ENCODE data around the gene SPDYC.
A peak's percentile ranks its signal among the peaks of the same experiment; 100 is the strongest.

SPDYC gene, protein sequence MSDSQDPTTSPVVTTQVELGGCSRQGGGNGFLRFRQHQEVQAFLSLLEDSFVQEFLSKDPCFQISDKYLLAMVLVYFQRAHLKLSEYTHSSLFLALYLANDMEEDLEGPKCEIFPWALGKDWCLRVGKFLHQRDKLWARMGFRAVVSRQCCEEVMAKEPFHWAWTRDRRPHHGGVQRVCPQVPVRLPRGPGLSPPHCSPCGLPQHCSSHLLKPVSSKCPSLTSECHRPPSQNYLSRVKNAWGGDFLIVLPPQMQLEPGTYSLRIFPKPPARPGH

DNA sequence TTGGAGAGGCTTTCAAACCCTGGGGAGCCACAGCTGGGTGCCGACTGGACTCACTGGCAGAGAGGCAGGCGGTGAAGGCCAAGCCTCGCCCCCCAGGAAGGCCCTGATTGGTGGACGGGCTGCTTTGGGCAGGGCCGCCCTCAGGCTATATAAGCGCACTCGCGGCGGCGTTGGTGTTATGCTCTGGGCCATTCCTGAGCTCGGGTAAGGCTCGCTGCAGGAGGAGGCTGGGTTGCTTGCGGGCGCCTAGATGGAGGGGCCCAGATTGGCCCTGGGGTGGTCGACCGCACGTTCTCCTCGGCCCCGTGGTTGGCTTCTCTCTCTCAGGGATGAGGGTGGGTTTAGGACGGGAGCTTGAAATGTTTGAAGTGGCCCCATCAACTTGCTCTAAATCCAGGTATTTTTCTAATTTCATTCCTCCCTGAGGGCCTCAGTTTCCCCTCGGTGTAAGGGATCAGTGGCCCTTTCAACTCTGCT is at the start of gene SPDYC:
Gene SPDYC, plus strand, starts transcription at position 176 of the 477 bp plus-strand sequence. CDS start 1,125 bp downstream, outside the sequence.
- no peak for DNase-seq (ENCODE audit: low spot score)

DNA sequence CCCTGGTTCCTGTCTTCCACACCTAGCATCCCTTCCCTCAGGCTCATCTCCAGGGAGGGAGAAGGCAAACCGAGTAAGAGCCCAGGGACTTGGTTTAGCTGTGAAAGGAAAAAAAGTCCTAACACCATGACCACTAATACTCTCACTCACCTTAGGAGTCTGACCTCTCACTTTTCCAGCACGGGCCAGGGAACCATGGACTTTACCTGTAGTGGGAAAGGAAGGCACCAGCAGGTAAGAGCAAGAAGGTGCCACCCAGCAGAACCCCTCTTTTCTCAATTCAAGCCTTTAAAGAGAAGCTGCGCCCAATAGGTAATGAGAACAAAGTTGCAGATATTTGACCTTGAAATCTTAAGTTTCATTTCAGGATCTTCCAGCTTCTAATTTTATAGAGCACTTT is 49.2 kb upstream of the SPDYC start:
- DNase-seq (ENCODE audit: low spot score) = no peak

DNA sequence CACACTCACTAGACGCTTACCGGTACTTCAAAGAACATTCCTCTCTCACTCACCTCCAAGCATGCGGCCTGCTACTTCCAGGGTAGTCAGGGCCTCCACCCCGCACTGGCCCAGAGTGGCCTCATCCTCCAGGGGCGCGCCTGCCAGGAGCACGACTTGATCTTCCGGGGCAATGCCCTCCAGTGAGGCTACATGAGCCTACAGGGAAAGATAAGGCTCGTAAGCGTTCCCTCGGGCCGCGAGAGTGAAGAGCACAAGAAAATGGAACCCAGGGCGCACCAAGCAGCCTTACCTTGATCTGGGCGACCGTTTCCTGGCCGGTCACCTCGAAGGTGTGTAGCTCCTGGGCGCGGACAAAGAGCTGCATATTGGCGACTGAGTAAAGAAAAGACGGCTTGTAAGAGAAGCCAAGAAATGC is 48.6 kb upstream of the SPDYC start:
- DNase-seq (ENCODE audit: low spot score) = no peak

DNA sequence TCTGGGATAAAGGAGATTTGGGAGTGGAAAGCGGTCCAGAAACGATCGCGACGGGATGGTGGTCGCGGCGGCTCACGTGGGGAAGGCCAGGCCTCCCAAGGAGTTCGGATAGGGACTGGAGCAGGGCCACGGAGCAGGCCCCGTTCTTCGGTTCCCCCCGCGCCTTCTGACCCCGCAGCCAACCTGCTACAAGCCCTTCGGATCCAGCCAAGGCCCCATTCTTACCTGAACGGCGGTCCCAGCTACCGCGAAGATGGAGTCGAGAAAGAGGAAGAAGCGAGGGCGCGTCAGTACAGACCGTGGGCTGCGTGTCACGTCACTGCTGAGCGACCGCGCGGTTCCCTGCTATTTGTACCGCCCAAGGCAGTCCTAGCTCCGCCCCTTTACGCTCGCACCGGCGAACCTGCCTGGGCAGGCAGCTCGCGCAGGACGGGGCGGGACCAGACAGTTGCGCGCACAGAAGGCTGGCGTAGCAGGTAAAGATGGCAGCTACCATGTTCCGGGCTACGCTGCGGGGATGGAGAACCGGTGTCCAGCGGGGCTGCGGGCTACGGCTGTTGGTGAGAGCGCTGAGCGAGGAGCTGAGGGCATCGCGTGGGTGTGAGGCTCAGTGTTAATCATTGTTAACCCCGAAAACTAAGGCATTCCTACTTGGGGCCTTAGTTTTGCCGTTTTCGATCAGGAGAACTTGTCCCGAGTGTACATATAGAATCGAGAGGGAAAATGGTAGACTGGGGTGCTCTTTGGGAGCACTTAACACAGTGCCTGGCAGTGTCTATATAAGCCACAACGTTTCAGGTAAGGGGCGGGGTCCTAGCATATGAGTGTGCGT is 48.0 kb upstream of the SPDYC start, which contains the start of the genes FAU and MRPL49:
Gene FAU, minus strand, starts transcription at position 270 of the 832 bp plus-strand sequence. CDS start 321 bp downstream, outside the sequence.
Gene MRPL49, plus strand, starts transcription at position 457 of the 832 bp plus-strand sequence. Its CDS starts 26 bp downstream, at position 483.
- peak; percentile 98 for DNase-seq (ENCODE audit: low spot score)

DNA sequence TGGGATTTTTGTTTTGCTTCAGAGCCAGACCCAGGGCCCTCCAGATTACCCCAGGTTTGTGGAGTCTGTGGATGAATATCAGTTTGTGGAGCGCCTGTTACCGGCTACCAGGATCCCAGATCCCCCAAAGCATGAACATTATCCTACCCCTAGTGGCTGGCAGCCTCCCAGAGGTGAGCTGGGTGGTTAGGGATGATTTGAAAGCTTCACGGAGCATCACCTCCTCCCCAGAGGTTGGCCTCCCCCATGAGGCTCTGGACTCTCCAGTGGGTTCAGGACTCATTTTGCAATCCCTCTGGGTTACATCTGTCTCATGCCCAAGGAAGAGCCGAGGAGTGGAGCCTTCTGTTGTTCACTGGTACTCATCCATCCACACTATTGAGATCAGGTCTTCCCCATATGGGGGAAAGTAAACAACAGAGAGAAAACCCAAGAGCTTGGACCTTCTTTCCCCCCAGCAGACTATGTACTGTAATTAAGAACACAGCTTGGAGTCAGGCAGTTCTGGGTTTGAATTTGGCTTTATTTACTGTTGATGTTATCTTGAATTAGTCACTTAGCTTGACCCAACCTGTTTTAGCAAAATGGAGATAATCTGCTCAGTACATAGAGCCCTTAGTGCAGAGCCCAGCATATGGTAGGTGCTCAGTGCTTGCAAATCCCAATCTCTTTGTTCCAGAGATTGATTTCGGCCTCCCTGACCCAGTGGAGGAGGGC is 45.4 kb upstream of the SPDYC start:
- no peak for DNase-seq (ENCODE audit: low spot score)

DNA sequence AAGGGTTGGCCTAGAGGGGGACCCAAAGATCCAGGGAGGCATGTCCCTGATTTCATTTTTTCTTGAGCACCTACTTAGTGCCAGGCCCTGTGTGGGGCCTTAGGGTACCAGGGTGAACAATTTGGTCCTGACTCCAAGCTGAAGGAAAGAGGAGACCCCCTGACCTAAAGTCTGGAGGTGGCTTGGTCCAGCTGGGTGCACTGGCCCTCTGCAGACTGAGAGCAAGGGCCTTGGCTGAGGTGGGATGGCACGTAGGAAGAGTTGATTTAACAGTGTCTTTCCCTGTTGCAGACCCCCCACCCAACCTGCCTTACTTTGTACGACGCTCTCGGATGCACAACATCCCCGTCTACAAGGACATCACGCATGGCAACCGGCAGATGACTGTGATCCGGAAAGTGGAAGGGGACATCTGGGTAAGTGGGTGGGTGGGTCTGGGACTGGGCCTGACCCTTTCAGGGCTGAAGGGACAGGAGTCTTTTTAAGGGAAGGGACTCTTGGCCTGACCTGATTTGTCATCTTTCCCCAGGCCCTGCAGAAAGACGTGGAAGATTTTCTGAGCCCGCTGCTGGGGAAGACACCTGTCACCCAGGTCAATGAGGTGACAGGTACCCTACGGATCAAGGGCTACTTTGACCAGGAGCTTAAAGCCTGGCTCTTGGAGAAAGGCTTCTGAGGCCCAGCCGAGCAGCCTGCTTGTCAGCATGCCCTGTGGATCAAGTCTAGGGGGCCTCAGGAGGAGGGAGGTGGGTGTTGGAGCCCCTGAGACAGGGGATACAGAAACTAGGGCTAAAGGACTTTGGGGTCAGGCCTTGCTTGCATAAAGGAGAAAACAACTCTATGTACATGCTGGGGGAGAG is 44.6 kb upstream of the SPDYC start:
- DNase-seq (ENCODE audit: low spot score) = no peak

DNA sequence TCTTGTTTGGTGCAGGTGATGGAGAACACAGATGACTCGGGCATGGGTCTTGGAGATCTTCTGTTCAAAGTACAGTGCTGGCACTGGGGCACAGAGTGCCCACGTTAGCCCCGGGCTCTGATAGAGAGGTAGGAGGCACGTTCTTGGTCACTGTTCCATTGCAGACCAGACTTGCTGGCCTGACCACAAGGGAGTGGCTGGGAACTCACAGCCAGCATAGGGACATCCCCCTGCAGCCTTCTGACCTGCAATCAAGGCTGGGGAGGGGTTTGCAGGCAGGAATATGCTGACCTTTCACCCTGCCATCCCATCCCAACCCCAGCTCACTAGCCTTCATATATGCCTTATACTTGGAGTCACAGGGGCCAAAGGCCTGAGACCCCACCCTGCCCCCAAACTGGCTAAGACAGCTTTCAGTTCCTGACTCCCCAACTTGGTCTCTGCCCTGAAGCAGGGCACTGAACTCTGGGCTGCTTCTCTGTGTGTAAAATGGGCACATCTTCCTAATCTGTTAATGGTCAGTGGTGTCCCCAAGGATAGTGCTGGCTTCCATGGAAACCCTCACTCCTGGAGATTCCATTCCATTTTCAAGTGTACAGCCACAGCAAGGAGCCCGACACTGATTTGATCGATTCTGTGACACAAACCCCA is 43.3 kb upstream of the SPDYC start:
- DNase-seq (ENCODE audit: low spot score) = no peak

DNA sequence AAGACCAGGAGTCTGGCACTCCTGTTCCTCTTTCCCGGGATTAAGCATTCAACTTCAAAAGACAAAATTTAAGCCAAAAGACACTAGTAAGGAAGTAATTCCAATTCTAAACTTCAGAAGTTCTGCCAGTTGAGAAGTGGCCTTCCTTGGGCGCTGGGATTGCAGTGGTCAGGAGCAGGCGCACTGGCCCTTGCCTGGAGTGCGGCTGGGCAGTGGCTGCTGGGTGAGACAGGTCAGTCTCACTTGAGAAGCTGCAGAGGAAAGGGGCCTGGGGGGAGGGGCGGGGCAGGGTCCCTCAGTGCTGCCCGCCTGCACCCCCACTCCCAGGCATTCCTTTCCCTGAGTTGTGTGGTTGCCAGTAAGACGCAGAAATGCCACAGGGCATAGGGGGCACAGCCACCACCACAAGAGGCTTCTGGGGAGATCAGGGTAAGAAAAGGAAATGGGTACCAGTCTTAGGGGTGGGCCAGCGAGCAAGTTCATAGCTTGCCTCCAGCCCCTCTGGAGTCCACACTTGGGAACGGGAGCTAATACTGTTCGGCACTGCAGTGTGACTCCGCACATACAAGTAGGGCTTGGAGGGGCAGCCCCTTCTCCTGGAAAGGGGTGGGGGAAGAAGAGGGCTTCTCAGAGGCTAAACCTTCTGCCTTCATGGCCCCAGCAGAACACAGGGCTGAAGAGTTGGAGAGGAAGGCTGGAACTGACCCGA is 42.4 kb upstream of the SPDYC start:
- DNase-seq (ENCODE audit: low spot score) = no peak

DNA sequence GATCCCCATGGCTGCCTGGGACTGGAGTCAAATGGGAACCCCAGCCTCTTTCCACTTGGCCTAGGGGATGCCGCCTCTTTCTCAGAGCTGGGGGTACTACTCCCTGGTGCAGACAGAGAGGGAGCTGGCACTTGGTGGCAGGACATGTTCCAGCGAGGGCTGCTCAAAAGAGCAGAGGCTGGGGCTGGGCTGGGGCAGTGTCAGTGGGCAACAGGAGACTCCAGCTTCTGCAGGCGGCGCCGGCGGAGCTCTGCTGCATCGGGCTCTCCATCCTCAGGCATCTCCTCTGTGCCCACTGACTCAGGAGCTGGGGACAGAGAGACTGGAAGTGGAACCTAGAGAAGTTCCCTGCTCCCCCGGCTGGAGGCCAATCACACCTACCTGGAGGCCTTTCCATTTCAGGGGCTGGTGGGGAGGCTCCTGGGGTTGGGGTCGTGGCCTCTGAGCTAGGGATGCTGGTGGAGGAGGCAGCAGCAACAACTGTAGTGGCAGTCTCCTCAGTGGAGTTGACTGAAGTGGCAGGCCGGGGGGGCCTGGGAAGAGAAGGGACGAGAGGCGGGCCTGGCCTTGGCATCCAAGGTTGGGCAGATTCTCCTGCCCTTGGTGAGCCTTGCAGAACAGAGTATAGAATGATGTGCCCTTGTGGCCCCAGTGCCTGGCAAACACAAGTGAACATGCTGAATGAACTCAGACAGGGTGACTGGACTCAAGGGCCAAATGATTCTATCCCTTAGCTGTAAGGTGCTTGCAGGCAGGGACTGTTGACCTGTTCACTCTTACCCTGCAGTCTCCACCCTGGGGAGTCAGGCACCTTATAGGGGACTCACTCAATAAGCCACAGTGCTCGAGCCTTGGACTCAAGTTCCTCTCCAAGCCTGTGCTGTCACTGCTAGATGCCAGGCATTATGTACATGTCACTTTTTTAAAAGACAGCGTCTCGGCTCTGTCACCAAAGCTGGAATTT is 41.6 kb upstream of the SPDYC start:
- DNase-seq (ENCODE audit: low spot score) = no peak

DNA sequence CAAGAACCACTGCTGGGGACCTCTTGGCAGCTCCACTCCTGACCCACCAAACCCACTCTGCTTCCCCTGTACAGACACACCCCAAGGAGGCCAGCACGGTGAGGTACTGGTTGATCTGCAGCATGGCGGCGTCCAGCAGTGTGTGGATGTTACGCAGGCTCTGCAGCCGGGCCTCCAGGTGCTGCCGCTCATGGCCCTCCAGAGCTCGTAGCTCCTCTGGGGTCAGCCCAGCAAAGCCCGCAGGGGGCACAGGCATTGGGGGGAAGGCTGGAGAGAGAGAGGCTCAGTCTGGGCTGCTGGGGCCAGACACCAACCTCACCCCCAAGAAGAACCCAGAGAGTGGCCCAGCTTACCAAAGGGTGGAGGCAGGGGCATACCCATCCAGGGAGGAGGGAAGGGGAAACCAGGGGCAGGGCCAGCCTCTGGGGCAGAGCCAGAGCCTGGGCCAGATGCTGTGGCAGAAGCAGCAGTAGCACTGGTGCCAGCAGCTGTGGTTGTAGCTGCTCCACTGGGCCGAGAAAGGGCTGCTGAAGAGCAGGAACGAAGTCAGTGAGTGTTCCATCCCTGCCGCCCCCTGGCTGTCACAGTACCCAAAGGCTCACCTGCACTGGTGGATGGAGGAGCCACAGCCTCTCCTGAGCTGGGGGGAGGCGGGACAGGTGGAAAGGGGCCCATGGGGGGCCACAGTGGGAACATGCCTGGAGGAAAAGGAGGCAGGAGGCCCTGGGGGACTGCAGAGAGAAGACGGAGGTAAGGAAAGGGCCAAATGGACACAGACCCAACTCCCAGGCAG is 40.2 kb upstream of the SPDYC start:
- DNase-seq (ENCODE audit: low spot score) = no peak

DNA sequence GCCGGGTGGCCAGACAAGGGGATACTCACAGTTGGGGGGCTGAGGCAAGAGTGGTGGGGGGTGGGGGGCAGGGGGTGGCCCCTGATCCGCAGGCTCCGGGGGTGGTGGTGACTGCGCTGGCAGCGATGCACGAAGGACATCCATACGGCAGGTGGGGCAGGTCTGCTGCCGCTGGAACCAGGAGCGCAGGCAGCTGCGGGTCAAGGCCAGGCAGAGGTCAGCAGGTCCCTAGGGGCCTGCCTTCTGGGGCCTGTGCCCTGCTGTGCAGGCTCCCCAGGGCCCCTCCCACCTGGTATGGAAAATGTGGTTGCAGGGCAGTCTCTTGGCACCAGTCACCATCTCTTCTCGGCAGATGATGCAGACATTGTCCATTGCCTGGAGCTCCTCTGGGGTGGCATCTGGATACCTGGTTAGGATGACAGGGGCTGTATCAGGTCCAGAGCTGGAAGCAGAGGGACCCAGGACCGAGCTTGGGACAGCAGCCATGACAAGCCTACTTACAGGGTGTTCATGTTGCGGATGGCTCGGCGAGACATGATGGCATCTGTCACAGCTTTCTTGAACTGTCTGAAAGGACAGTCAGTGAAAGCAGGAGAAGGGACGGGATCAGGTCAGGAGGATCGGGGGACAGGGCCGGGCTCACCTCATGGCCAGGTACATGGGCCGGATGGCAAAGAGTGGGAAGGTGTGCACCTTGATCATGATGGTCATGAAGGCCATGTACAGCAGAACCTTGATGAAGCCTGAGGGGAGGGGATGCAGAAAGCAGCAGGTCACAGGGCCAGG is 39.2 kb upstream of the SPDYC start:
- DNase-seq (ENCODE audit: low spot score) = no peak

DNA sequence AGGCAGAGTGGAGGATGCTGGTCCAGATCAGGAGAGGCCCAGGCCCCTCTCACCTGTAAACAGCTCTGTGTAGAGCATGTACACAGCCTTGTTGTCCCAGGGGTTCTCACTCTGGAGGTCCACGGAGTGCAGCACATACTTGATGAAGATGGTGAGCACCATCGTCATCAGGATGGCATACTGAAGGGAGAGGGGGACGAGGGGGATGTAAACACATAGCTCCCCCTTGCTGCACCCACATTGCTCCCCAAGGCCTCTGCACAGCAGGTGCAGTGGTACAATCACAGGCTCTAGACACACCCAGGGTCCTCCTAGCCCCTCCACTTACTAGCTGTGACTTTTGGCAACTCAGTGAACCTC is 38.6 kb upstream of the SPDYC start:
- DNase-seq (ENCODE audit: low spot score) = no peak

DNA sequence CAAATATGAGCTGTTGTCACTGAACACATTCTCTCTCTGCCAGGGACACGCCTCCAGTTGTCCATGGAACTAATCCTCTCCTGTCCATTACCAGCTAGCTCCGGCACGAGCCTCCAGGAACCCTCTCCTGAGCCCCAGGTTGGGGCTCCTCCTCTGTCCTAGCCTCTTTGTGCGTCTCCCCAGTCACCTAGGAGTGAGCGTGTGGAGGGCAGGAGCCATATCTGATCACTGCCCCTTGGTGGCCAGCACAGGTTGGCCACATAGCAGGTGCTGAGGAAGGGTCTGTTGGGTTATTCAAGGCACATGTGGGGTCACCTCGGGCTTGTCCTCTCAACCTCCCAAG is 38.2 kb upstream of the SPDYC start:
- DNase-seq (ENCODE audit: low spot score) = no peak

DNA sequence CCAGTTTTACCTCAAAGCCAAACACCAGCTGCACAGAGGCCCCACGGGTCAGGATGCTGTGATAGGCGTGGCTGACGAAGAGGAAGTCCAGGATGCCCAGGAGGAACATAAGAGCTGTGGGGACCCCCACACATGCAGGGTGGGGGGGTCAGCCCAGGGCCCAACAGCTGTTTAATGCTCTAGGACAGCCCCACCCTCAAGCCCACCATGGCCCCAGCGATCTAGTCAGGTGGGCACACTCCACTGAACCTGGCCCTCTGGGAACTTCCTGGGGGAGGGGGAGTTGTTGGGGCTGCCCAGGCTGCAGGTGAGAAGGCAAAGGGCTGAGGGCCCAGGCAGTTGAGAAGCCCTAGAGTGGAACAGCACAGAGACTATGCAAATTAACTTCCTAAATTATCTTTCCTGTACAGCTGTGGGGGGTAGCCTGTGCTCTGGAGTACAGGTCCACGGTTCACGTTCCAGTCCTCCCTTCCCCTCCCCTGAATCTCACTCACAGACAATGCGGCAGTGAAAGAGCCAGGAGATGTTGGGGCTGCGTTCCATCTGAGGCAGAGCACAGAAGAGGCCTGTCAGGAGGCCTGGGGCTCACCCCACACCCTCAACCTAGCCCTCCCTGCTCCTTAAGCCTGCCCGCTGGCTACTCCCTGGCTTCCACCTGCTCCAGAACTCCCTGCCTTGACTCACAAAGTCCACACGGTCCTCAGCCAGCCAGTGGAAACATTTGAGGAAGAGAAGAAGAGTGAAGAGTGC is 37.6 kb upstream of the SPDYC start:
- DNase-seq (ENCODE audit: low spot score) = no peak

DNA sequence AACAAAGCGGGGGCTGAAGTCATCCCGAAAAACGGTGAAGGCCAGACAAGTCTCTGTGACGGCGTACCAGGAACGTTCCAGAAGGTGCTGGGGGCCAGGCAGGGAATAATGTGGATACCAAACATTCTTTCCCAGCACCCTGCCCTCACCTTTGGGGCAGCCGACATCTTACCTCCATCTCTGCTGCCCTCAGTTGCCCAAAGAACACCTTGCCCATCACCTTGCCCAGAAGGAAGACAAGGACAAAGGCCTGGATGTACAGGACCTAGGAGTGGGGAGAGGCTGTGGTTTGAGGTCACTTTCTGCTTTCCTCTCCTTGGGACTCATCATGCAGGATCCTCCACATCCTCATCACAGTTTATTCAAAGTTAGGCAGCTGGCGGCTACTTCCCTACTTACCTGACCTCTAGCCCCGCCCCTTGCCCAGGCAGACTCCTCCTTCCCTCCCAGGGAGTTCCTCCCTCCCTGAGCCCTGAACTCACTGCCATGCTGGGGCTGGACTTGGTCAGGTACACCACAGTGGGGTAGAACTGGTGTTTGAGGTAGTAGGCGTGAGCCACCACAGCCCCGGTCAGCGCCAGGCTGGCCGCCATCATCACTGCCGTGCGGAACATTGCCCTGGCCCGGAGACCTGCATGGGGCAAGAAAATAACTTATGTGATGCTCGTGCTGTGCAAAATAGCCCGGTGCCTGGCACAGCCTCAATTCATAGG is 36.9 kb upstream of the SPDYC start:
- DNase-seq (ENCODE audit: low spot score) = peak; percentile 39

DNA sequence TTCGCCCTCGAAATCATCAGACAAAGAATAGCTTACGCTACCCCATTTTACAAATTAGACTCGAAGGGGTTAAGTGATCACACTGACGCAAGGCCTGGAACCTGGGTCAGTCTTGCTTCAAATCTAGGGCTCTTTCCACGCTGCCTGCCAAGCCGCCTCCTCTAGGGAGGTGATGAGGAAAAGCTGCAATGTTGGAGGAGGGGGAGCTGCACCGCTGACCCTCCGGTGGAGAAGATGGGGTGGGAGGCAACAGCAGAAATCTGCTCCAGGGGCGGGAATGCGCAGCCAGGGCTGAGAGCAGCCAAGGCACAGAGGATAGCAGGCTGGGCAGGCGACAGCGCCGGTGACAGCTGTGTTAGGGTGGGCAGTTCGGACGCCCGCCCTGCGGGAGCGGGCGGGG is 36.3 kb upstream of the SPDYC start:
- DNase-seq (ENCODE audit: low spot score) = no peak
